OCI-M1 (cell line): ENCODE data around the gene TBC1D10B.
A peak's percentile ranks its signal among the peaks of the same experiment; 100 is the strongest.

Source experiments
- DNase-seq: peaks from one replicate; lab custom pipeline; 2025; lab: John Stamatoyannopoulos, UW

Gene TBC1D10B, protein sequence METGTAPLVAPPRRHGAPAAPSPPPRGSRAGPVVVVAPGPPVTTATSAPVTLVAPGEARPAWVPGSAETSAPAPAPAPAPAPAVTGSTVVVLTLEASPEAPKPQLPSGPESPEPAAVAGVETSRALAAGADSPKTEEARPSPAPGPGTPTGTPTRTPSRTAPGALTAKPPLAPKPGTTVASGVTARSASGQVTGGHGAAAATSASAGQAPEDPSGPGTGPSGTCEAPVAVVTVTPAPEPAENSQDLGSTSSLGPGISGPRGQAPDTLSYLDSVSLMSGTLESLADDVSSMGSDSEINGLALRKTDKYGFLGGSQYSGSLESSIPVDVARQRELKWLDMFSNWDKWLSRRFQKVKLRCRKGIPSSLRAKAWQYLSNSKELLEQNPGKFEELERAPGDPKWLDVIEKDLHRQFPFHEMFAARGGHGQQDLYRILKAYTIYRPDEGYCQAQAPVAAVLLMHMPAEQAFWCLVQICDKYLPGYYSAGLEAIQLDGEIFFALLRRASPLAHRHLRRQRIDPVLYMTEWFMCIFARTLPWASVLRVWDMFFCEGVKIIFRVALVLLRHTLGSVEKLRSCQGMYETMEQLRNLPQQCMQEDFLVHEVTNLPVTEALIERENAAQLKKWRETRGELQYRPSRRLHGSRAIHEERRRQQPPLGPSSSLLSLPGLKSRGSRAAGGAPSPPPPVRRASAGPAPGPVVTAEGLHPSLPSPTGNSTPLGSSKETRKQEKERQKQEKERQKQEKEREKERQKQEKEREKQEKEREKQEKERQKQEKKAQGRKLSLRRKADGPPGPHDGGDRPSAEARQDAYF

DNA sequence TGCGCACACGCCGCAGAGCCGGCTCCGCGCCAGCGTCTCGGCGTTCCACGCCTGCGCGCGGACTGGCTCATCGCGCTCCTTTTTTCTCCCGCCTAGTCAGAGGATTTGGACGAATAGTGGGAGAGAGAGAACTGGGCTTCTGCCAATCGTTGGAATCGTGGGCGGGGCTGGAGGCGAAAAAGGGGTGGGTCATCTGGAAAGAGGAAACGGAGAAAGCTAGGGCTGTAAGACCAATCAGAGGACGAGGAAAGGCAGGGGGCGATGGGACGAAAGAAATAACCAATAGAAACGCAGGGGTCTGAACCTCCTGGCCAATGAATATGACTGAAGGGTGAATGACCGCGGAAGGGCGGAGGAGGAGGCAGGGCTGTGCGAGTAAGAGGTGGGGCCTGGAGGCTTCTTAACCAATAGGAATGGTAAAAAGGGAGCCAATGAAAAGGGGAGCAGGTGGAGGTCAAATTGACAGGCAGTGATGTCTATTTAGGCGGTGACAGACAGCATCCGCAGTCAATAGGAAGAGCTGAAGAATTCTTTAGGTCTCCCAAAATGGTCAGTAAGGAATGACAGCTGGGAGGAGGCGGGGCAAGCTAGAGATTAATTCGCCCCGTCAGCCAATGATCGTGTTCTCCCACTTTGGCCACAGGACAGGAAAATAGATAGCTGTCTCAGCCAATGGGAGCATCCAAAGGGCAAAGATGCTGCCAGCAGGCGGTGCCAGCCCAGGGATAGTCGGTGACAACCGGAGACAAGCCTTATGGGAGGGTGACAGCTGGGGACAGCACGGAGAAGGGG is at the start of gene TBC1D10B:
Gene TBC1D10B, minus strand, starts transcription at position 39 of the 792 bp plus-strand sequence. CDS start 311 bp downstream, outside the sequence.
- peak; percentile 100 for DNase-seq

DNA sequence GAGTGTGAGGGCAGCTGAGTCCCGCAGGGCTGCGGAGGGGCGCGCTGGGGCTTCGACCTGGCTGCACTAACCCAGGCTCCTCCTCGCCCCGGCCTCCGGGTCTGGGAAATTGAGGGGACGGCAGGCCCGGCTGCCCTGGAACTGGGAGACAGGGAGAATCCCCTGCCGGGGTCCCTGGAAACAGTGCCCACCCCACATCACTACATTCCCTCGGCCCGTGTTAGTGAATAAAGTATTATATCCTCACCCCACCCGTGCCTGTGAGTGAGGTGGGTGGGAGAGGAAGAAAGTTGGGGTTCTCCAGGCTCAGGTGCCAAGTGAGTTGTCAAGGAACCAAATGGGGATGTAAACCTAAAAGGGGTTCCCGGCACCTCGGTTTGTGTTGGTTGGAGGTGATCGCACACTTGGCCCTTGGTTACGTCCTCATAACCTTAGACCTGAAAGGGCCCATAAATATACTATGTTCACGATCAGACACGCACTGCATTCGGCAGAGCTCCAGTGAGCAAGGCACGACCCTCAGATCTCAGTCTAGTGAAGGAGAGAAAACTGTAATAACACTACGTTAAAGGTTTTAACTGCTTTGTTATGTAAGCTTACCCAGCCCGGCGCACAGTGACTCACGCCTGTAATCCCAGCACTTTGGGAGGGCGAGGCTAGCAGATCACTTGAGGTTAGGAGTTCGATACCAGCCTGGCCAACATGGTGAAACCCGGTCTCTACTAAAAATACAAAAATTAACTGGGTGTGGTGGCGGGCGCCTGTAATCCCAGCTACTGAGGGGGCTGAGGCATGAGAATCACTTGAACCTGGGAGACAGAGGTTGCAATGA is 48.3 kb upstream of the TBC1D10B start:
- DNase-seq: no peak

DNA sequence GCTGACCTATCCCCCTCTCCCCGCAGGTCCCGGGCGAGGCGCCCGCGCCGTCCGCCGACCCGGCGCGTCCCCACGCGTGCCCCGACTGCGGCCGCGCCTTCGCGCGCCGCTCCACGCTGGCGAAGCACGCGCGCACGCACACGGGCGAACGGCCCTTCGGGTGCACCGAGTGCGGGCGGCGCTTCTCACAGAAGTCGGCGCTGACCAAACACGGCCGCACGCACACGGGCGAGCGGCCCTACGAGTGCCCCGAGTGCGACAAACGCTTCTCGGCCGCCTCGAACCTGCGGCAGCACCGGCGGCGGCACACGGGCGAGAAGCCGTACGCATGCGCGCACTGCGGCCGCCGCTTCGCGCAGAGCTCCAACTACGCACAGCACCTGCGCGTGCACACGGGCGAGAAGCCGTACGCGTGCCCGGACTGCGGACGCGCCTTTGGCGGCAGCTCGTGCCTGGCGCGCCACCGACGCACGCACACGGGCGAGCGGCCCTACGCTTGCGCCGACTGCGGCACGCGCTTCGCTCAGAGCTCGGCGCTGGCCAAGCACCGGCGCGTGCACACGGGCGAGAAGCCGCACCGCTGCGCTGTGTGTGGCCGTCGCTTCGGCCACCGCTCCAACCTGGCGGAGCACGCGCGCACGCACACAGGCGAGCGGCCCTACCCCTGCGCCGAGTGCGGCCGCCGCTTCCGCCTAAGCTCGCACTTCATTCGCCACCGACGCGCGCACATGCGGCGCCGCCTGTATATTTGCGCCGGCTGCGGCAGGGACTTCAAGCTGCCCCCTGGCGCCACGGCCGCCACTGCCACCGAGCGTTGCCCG is 47.4 kb upstream of the TBC1D10B start:
- DNase-seq: no peak

- DNase-seq: no peak
Observed at GRCh38 chr16:30416624-30417528, 46.6 kb upstream of the TBC1D10B start.

DNA sequence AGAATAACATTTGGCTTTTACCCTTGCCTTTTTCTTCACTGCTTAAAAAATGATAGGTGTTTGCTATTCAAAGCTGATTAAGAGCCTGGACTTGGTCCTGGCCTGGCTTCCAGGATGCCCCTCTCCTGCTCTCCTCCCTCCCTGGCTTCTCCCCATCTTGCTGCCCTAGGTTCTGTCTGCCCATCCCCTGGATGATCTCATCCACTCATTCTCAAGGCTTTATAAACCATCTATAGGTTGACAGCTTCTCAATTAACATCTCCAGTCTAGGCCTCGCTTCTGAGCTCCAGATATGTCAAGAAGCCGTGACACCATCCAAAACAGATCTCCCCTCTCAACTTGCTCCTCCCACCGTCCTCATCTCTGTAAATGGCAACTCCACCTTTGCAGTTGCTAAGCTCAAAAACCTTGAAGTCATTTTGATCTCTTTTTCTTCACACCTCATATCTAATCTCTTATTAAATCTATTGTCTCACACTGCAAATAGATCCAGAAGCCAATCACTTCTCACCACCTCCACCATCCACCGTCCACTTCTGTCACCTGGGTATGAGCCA is 45.8 kb upstream of the TBC1D10B start:
- no peak for DNase-seq

GRCh38 chr16:30414159-30414558 is 43.9 kb upstream of the TBC1D10B start:
- DNase-seq: no peak

DNA sequence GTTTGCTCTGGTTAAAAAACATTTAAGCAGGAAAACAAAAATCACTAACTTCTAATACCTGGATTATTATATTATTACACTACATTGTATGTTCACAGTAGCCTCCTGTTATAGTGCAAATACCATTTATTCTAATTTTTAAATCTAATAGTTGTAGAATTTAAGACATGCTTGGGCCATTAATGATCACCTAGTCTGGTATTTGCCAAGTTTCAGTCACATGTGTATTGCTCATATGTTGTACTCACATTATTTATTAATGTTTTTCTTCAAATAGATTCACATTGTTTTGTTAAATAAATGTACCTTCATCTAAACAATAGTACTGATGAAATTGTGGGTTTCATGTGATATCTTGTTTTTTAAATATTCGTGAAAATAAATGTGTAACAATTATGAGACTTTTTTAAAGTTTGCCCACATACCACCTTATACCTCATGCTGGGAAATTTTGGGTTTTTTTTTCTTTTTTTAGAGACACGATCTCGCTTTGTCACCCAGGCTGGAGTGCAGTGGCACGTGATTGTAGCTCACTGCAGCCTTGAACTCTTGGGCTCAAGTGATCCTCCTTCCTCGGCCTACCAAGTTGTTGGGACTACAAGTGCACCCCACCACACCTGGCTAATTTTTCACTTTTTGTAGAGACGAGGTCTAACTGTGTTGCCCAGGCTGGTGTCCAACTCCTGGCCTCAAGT is 43.0 kb upstream of the TBC1D10B start:
- no peak for DNase-seq

GRCh38 chr16:30409125-30410060 is 39.1 kb upstream of the TBC1D10B start:
- DNase-seq: peak; percentile 96

DNA sequence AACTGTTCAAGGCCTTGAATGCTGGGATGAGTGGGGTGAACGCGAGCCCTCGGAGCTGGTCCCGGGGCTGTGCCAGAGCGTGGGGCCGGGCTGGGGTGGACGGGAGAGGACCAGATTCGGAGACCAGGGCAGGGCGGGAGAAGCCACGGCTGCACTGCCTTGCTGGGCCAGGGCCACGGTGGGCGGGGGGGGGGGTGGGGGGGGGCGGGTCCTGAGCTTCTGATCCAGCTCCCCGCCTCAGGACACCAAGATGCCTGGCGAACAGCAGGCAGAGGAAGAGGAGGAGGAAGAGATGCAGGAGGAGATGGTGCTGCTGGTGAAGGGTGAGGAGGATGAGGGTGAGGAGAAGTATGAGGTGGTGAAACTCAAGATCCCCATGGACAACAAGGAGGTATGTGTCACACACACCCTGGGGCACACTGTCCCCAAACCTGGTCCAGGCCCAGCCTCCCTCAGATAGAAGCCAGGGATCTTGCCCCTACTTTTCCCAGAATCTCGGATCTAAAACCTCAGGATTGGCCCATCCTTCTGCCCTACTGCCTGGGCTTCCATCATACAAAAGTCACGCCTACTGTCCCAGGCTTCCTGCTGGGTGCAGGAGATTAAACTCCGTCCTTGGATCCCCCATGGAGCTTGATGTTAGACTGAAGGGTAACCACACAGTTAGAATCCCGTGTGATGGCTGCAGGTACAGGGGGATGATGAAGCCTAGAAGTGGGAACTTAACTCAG is 37.7 kb upstream of the TBC1D10B start:
- DNase-seq: no peak

DNA sequence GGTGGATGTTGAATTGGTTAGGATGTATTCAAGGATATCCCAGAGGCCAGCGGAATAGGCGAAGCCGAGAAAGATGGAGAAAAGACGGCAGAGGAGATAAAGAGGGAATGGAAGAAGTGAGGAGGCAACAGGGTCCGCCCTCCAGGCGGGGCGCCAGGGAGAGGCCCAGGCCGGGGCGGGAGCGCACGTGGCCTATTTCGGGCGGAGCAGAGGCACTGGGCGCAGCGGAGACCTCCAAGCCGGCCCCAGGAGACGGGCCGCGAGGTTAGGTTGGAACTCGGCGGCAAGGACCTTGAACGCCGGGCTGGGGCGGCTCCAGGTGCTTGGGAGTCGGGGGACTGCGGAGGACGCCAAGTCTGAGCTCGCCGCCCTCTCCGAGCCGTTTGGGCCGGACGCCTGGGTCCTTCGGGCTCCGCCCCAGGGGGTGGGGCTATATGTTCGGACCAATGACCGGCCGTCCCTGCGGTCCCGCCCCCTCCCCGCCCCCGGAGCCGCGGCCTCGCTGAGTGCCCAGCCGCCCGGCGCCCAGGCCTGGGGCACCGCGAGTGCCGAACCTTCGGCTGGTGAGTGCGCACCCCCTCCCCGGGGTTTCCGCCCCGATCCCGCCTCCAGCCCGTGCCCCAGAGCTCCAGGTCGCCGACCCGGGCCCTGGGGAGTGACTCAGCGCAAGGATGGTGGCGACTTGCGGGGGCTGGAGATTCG is 37.0 kb upstream of the TBC1D10B start, which contains the start of gene ZNF771:
Gene ZNF771, plus strand, starts transcription at position 505 of the 702 bp plus-strand sequence. CDS start 448 bp downstream, outside the sequence.
- DNase-seq: peak; percentile 97

DNA sequence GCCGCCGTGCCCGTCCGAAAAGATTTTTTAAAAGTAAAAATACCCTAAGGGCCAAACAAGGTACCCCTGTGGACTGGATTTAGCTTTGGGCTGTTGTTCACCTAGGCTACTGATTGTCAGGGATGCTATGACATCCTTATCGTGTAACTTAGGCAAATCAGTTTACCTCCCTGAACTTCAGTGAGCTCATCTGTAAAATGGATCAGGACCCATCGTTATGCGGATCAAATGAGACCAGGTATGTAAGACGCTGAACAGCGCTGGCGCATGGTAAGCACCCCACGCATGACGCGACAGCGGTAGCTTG is 36.5 kb upstream of the TBC1D10B start:
- DNase-seq: no peak

GRCh38 chr16:30401768-30402425 is 31.6 kb upstream of the TBC1D10B start:
- DNase-seq: no peak

- no peak for DNase-seq
Observed at GRCh38 chr16:30399435-30400186, 29.3 kb upstream of the TBC1D10B start.

DNA sequence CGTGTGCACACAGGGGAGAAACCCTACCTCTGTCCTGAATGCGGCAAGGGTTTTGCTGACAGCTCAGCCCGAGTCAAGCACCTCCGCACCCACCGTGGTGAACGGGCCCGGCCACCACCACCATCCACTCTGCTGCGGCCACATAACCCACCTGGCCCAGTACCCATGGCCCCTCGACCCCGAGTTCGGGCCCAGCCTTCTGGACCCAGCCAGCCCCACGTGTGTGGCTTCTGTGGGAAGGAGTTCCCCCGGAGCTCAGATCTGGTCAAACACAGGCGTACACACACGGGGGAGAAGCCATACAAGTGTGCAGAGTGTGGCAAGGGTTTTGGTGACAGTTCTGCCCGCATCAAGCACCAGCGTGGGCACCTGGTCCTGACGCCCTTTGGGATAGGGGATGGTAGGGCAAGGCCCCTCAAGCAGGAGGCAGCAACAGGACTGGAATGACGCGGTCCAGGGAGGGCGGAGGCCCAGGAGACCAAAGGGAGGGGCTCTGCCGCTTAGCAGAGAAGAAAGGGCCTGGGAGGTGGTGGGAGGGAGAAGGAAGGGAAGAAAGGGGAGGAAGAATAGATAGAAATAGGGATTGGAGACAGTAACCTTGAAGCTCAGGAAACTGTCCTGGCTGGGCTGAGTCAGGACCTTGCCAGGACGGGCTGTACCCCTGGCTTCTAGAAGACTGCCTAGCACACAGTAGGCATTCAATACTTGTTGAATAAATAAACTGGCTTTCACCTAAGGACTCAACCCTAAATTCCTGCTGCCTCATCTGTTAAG is 28.6 kb upstream of the TBC1D10B start:
- DNase-seq: no peak
